ENCODE measurements around the gene TMEM205. TPM values are rescaled to one million over a fixed set of nuclear protein-coding genes. Genes with fewer than 3 reads are reported as not detected.

TMEM205 gene
- total and polyA plus RNA-seq, 10 of the 15 experiments (the other 5 are each of a cell fraction or from before 2014, with no cell fraction given): 27.8 to 144 (median 88.3) TPM

DNA sequence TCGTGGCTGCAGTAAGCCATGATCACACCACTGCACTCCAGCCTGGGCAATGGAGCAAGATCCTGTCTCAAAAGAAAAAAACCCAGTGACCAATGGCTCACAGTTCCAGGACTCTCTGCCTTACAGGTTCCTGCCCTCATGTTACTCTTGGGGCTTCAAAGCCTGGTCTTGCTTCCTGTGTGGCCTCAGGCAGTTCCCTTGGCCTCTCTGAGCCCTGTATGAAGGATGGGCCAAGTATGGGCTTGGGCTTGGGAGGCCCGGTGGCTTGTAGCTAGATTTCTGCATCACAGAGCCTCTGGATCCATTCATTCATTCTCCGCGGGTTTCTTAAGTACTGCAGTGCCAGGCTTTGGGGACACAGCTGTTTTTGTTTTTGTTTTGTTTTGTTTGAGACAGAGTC is 50.9 kb downstream of the TMEM205 start:
- FAIRE-seq (no peak), ATAC-seq (no peak), DNase-seq (ENCODE audit: low read depth, low spot score) (no peak)
- Histone ChIP-seq H3K4me3 (no peak overlapping the region), H3K27ac (ENCODE audit: control insufficient read depth, insufficient read depth) (no peak overlapping the region), H3K9me3 (replicated peaks; ENCODE audit: control insufficient read depth, insufficient read depth, low read length) (no peaks in the 10 kb centered on the region), H3K79me2 (ENCODE audit: control insufficient read depth, insufficient read depth, low read length) (no peaks in the 10 kb centered on the region), H3K27me3 (replicated peaks in 1 of 2; ENCODE audit: control insufficient read depth in 2 of 2, insufficient read depth in 2 of 2, low read length in 1 of 2) (no peaks in the 10 kb centered on the region), H3K4me1 (ENCODE audit: control insufficient read depth, insufficient read depth, low read length) (peaks cover 7% of the 10 kb centered on the region), H3K9ac (ENCODE audit: control insufficient read depth, insufficient read depth, low read length) (no peak overlapping the region), H4K20me1 (ENCODE audit: control insufficient read depth, insufficient read depth) (no peaks in the 10 kb centered on the region), H2AFZ (ENCODE audit: control insufficient read depth, low read depth, low read length) (no peak overlapping the region), H3K4me2 (ENCODE audit: control insufficient read depth, insufficient read depth) (no peak overlapping the region), H3K36me3 (ENCODE audit: control insufficient read depth in 2 of 2, insufficient read depth in 2 of 2, low read length in 1 of 2) (no peaks in the 10 kb centered on the region)
- CTCF ChIA-PET: interaction anchor here (1.5 to 5.2 kb wide), 4 partner anchors 81 to 187 kb away, joined by 7 to 51 read pairs (median 14); partner anchors contain the start of genes EPOR and SWSAP1
- SMC1A ChIA-PET (ENCODE audit: uncharacterized antibody, unreplicated experiment): interaction anchor here (1.2 to 3.3 kb wide), 3 partner anchors 51 to 188 kb away, joined by 5 to 23 read pairs (median 6); partner anchors contain the start of genes CCDC159, SWSAP1 and TMEM205
- 72% methylated on average over 4 of the region's 4 CpGs for WGBS (ENCODE audit: insufficient coverage, insufficient replicate concordance, low lambda C conversion rate, missing lambda C conversion rate)
- BruUV-seq (replicated peaks): no TSS peak
- in situ Hi-C loops (cut with MboI): loop anchor here (10.0 kb wide), 1 partner anchor 180 kb away; no protein-coding TSS in a partner anchor
- intact Hi-C loops (cut with micrococcal nuclease; ENCODE audit: unreplicated experiment): no loop called here
- POLR2A ChIA-PET: no interaction called here
- RAD21 ChIA-PET (ENCODE audit: unreplicated experiment): interaction anchor here (0.6 to 1.4 kb wide), 4 partner anchors 22 to 188 kb away, joined by 3 to 7 read pairs (median 4); no protein-coding TSS in a partner anchor
- TF ChIP-seq, protein P1, sequence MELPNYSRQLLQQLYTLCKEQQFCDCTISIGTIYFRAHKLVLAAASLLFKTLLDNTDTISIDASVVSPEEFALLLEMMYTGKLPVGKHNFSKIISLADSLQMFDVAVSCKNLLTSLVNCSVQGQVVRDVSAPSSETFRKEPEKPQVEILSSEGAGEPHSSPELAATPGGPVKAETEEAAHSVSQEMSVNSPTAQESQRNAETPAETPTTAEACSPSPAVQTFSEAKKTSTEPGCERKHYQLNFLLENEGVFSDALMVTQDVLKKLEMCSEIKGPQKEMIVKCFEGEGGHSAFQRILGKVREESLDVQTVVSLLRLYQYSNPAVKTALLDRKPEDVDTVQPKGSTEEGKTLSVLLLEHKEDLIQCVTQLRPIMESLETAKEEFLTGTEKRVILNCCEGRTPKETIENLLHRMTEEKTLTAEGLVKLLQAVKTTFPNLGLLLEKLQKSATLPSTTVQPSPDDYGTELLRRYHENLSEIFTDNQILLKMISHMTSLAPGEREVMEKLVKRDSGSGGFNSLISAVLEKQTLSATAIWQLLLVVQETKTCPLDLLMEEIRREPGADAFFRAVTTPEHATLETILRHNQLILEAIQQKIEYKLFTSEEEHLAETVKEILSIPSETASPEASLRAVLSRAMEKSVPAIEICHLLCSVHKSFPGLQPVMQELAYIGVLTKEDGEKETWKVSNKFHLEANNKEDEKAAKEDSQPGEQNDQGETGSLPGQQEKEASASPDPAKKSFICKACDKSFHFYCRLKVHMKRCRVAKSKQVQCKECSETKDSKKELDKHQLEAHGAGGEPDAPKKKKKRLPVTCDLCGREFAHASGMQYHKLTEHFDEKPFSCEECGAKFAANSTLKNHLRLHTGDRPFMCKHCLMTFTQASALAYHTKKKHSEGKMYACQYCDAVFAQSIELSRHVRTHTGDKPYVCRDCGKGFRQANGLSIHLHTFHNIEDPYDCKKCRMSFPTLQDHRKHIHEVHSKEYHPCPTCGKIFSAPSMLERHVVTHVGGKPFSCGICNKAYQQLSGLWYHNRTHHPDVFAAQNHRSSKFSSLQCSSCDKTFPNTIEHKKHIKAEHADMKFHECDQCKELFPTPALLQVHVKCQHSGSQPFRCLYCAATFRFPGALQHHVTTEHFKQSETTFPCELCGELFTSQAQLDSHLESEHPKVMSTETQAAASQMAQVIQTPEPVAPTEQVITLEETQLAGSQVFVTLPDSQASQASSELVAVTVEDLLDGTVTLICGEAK (IDR thresholded peaks at IDR 0.05; ENCODE audit: borderline replicate concordance): no peak
- TF ChIP-seq PAX5 (IDR thresholded peaks at IDR 0.05; ENCODE audit: borderline replicate concordance, low read depth, low read length) (no peak), SRF (IDR thresholded peaks at IDR 0.05; ENCODE audit: low read depth in 2 of 2, low read length in 2 of 2) (no peak), SUZ12 (IDR thresholded peaks at IDR 0.05; ENCODE audit: unreplicated experiment) (no peak), RELA (IDR thresholded peaks at IDR 0.05; ENCODE audit: borderline replicate concordance, partially characterized antibody) (no peak), HDGF (IDR thresholded peaks at IDR 0.05) (no peak), EGR1 (IDR thresholded peaks at IDR 0.05; ENCODE audit: borderline replicate concordance in 1 of 2, low read depth in 2 of 2, low read length in 2 of 2) (no peak), TAF1 (IDR thresholded peaks at IDR 0.05; ENCODE audit: borderline replicate concordance, low read depth, low read length) (no peak), CBX3 (IDR thresholded peaks at IDR 0.05; ENCODE audit: borderline replicate concordance, low read depth) (no peak)
- TF ChIP-seq, protein P2, sequence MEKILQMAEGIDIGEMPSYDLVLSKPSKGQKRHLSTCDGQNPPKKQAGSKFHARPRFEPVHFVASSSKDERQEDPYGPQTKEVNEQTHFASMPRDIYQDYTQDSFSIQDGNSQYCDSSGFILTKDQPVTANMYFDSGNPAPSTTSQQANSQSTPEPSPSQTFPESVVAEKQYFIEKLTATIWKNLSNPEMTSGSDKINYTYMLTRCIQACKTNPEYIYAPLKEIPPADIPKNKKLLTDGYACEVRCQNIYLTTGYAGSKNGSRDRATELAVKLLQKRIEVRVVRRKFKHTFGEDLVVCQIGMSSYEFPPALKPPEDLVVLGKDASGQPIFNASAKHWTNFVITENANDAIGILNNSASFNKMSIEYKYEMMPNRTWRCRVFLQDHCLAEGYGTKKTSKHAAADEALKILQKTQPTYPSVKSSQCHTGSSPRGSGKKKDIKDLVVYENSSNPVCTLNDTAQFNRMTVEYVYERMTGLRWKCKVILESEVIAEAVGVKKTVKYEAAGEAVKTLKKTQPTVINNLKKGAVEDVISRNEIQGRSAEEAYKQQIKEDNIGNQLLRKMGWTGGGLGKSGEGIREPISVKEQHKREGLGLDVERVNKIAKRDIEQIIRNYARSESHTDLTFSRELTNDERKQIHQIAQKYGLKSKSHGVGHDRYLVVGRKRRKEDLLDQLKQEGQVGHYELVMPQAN (conservative IDR thresholded peaks at IDR 0.05): no peak
- TF ChIP-seq, protein P3, sequence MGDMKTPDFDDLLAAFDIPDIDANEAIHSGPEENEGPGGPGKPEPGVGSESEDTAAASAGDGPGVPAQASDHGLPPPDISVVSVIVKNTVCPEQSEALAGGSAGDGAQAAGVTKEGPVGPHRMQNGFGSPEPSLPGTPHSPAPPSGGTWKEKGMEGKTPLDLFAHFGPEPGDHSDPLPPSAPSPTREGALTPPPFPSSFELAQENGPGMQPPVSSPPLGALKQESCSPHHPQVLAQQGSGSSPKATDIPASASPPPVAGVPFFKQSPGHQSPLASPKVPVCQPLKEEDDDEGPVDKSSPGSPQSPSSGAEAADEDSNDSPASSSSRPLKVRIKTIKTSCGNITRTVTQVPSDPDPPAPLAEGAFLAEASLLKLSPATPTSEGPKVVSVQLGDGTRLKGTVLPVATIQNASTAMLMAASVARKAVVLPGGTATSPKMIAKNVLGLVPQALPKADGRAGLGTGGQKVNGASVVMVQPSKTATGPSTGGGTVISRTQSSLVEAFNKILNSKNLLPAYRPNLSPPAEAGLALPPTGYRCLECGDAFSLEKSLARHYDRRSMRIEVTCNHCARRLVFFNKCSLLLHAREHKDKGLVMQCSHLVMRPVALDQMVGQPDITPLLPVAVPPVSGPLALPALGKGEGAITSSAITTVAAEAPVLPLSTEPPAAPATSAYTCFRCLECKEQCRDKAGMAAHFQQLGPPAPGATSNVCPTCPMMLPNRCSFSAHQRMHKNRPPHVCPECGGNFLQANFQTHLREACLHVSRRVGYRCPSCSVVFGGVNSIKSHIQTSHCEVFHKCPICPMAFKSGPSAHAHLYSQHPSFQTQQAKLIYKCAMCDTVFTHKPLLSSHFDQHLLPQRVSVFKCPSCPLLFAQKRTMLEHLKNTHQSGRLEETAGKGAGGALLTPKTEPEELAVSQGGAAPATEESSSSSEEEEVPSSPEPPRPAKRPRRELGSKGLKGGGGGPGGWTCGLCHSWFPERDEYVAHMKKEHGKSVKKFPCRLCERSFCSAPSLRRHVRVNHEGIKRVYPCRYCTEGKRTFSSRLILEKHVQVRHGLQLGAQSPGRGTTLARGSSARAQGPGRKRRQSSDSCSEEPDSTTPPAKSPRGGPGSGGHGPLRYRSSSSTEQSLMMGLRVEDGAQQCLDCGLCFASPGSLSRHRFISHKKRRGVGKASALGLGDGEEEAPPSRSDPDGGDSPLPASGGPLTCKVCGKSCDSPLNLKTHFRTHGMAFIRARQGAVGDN (IDR thresholded peaks at IDR 0.05): no peak
- TF ChIP-seq, protein P4, sequence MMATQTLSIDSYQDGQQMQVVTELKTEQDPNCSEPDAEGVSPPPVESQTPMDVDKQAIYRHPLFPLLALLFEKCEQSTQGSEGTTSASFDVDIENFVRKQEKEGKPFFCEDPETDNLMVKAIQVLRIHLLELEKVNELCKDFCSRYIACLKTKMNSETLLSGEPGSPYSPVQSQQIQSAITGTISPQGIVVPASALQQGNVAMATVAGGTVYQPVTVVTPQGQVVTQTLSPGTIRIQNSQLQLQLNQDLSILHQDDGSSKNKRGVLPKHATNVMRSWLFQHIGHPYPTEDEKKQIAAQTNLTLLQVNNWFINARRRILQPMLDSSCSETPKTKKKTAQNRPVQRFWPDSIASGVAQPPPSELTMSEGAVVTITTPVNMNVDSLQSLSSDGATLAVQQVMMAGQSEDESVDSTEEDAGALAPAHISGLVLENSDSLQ (IDR thresholded peaks at IDR 0.05): no peak
